Measurements from ENCODE around the gene JARID2. TPM values are rescaled to one million over a fixed set of nuclear protein-coding genes. Genes with fewer than 3 reads are reported as not detected.
A peak's percentile ranks its signal among the peaks of the same experiment; 100 is the strongest.

JARID2 gene
- total RNA-seq, 1 donor from 2014 or later: 65.6 TPM

DNA sequence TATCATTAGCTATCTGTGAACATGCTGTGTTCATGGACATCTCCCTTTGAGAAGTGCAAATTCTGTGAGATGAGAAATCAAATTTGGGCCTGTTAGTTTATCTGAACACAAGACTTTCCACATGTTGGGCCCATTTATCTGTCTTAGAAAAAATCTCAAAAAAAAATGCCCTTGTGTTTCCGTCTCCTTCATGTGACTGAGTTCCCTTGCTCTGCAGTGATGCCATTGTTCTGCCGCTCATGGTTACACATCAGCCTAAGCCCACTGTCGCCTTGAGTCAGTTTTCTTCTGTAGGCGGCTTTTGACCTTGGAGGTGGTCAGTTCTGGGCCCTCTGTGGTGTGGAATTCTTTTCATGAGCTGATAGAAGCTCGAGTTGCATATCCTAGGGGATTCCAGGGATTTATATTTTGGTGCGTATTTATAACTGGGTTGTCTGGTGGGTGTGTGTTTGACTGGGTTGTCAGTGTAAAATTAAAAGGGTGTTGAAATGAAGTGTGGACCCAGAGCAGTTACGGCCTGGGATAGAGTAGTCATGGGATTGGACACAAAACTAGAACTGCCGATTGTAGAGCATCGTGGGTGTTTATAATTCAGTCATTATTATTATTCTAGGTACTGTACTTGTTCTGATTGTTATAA lies 156.7 kb downstream of the JARID2 start:
- no peak for DNase-seq (ENCODE audit: low spot score, unreplicated experiment)
- Mint-ChIP-seq H3K4me3 (ENCODE audit: low read depth) (peak overlapping the region; percentile 1), H3K9me3 (ENCODE audit: low read depth) (no peaks in the 10 kb centered on the region), H3K36me3 (ENCODE audit: insufficient read depth) (no peaks in the 10 kb centered on the region), H3K27me3 (no peaks in the 10 kb centered on the region), H3K27ac (peak overlapping the region; percentile 75), H3K4me1 (ENCODE audit: low read depth) (peaks cover 70% of the 10 kb centered on the region)
- TF ChIP-seq, protein P1, sequence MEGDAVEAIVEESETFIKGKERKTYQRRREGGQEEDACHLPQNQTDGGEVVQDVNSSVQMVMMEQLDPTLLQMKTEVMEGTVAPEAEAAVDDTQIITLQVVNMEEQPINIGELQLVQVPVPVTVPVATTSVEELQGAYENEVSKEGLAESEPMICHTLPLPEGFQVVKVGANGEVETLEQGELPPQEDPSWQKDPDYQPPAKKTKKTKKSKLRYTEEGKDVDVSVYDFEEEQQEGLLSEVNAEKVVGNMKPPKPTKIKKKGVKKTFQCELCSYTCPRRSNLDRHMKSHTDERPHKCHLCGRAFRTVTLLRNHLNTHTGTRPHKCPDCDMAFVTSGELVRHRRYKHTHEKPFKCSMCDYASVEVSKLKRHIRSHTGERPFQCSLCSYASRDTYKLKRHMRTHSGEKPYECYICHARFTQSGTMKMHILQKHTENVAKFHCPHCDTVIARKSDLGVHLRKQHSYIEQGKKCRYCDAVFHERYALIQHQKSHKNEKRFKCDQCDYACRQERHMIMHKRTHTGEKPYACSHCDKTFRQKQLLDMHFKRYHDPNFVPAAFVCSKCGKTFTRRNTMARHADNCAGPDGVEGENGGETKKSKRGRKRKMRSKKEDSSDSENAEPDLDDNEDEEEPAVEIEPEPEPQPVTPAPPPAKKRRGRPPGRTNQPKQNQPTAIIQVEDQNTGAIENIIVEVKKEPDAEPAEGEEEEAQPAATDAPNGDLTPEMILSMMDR (IDR thresholded peaks at IDR 0.05; ENCODE audit: unreplicated experiment): no peak

DNA sequence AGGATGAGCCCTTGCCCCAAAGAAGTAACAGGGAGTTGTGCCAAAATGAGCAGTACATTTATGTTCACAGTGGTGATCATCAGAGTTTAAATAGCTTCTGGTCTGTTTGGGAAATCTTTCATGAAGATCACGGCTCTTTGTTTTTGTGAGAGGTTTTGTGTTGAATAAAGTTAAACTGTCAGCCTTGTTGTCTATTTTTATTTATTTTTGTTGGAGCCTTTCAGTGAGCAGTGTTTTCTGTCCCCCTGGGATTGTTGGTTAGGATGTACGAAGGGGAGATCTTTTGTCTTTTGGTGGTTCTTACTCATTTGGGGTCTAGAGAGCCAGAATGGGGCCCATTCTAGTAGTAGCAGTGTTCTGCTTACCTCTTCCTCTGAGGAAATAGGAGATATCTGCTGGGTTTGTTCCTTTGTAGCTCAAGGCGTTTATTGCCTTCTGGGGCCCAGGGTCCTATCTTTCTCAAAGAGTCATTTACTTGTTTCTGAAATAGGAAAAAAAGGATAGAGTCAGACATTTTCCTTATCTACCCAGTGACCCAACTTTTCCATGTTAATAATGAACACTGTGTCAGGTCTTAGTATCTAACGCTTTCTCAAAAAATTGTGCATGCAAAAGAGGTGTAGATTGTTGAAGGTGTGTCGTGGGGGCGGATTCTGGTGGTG lies 157.4 kb downstream of the JARID2 start:
- H3K27me3 Mint-ChIP-seq: no peaks in the 10 kb centered on the region
- H3K4me1 Mint-ChIP-seq (ENCODE audit: low read depth): peaks cover 70% of the 10 kb centered on the region
- no peaks in the 10 kb centered on the region for H3K36me3 Mint-ChIP-seq (ENCODE audit: insufficient read depth)
- TF ChIP-seq, protein P1 (IDR thresholded peaks at IDR 0.05; ENCODE audit: unreplicated experiment): no peak
- no peaks in the 10 kb centered on the region for H3K9me3 Mint-ChIP-seq (ENCODE audit: low read depth)
- no peak for DNase-seq (ENCODE audit: low spot score, unreplicated experiment)
- peak overlapping the region; percentile 62 for H3K27ac Mint-ChIP-seq
- peak overlapping the region; percentile 2 for H3K4me3 Mint-ChIP-seq (ENCODE audit: low read depth)

DNA sequence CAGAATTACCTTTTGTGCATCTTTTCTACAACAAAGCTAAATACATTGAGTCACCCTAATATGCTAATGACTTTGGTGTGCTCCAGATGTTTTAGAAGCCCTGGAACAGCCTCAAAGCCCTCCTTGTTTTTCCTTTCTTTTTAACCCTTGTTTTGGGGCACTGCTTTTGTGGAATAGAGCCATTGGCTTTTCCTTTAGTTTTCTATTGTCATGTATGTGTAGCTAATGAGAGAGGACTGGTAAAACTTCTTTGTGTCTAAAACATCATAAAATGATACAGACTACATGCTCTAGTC lies 158.8 kb downstream of the JARID2 start:
- DNase-seq (ENCODE audit: low spot score, unreplicated experiment): no peak
- Mint-ChIP-seq H3K27me3 (no peaks in the 10 kb centered on the region), H3K4me3 (ENCODE audit: low read depth) (no peak overlapping the region), H3K9me3 (ENCODE audit: low read depth) (no peaks in the 10 kb centered on the region), H3K27ac (no peak overlapping the region), H3K4me1 (ENCODE audit: low read depth) (peaks cover 66% of the 10 kb centered on the region), H3K36me3 (ENCODE audit: insufficient read depth) (no peaks in the 10 kb centered on the region)
- TF ChIP-seq, protein P1 (IDR thresholded peaks at IDR 0.05; ENCODE audit: unreplicated experiment): no peak

DNA sequence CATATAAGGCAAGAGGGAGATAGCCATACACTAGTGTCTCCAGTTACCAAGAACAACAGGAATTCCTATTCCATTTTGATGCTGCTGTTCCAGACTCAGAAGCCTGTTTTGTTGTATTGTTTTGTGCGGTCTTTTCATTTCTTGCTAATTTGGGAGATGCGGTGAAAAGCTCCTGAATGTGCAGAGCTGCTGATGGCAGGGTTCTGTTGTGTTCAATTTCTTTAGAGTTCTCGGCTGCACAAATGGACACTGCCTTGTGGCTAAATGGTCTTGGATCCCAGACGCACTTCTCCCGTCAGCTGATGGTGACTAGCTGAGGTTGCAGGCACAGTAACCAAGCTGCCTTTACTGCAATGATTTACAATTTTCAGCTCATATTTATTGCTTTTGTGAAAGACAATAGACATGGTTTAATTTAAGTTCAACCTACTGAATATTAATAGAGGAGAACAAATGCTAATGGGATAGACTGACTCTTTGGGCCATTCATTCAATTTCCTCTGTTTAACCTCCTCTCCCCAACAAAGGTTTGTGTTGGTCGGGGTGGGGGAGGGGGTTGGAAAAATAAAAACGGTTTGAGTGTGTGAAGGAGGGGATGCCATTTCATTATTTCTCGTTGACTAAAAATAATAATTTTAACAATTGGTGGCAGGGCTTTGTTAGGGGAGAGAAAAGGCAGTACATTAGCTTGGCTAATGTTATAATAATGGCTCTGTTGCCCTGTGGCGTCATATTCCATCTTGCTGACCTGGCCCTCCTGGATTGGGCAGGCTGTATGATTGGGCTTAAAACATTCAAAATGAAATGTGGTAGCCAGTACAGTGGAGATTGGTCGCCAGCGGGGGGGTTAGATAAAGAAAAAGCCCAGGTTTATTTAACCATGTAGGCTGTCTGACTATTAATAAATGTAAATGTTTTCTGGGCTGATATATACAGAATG lies 159.5 kb downstream of the JARID2 start:
- TF ChIP-seq, protein P1 (IDR thresholded peaks at IDR 0.05; ENCODE audit: unreplicated experiment): no peak
- H3K27me3 Mint-ChIP-seq: no peaks in the 10 kb centered on the region
- peaks cover 65% of the 10 kb centered on the region for H3K4me1 Mint-ChIP-seq (ENCODE audit: low read depth)
- no peak overlapping the region for H3K4me3 Mint-ChIP-seq (ENCODE audit: low read depth)
- H3K9me3 Mint-ChIP-seq (ENCODE audit: low read depth): no peaks in the 10 kb centered on the region
- H3K36me3 Mint-ChIP-seq (ENCODE audit: insufficient read depth): no peaks in the 10 kb centered on the region
- no peak overlapping the region for H3K27ac Mint-ChIP-seq
- no peak for DNase-seq (ENCODE audit: low spot score, unreplicated experiment)

DNA sequence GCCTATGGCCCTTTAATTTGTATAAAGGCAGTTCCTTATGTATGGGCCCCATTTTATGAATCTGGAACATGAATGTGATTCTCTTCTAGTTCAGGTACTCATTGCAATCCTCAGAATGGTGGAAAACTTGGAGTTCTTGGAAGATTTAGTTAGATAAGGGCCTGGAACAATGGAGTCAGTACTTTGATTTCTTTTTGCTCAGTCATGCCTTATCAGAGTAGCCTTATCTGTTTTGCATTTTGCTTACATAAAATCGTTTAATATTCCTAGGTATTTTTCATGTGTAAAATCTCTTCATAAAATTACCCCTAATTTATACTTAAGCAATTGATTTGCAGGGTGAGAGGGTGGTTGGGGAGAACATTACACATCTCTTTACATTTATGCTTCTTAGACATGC lies 160.6 kb downstream of the JARID2 start:
- DNase-seq (ENCODE audit: low spot score, unreplicated experiment): no peak
- Mint-ChIP-seq H3K27me3 (no peaks in the 10 kb centered on the region), H3K36me3 (ENCODE audit: insufficient read depth) (peaks cover 6% of the 10 kb centered on the region), H3K27ac (no peak overlapping the region), H3K4me3 (ENCODE audit: low read depth) (no peak overlapping the region), H3K4me1 (ENCODE audit: low read depth) (peaks cover 60% of the 10 kb centered on the region), H3K9me3 (ENCODE audit: low read depth) (no peaks in the 10 kb centered on the region)
- TF ChIP-seq, protein P1 (IDR thresholded peaks at IDR 0.05; ENCODE audit: unreplicated experiment): no peak

Measured in progenitor cell of endocrine pancreas (in vitro differentiated cells).